Measurements from ENCODE around the gene TPR. TPM values are rescaled to one million over a fixed set of nuclear protein-coding genes. Genes with fewer than 3 reads are reported as not detected.

Gene TPR
- total RNA-seq, 4 donors from 2014 or later: 57.5 to 99.7 (median 81.0) TPM

DNA sequence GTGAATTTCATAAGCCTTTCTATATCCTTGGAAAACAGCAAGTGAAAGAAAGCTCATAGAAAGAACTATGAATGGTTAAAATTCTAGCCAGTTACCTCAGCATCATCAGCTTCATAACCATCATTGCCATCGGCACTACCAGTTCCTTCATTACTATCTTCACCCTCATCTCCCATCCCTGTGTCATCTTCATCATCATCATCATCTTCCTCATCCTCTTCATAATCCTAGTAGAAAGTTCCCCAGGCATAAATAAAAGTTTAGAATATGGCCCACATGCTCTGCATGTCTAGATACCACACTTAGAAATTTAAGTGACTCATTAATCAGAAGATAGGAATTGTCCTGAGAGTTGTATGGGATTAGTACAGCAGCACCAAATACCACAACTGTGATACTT is 49.0 kb downstream of the TPR start:
- no peaks in the 10 kb centered on the region for H3K27me3 ChIP-seq
- TF ChIP-seq POLR2A (IDR thresholded peaks at IDR 0.05) (no peak), POLR2AphosphoS5 (IDR thresholded peaks at IDR 0.05) (no peak), EP300 (IDR thresholded peaks at IDR 0.05; ENCODE audit: low read depth) (no peak)
- TF ChIP-seq, protein P1, sequence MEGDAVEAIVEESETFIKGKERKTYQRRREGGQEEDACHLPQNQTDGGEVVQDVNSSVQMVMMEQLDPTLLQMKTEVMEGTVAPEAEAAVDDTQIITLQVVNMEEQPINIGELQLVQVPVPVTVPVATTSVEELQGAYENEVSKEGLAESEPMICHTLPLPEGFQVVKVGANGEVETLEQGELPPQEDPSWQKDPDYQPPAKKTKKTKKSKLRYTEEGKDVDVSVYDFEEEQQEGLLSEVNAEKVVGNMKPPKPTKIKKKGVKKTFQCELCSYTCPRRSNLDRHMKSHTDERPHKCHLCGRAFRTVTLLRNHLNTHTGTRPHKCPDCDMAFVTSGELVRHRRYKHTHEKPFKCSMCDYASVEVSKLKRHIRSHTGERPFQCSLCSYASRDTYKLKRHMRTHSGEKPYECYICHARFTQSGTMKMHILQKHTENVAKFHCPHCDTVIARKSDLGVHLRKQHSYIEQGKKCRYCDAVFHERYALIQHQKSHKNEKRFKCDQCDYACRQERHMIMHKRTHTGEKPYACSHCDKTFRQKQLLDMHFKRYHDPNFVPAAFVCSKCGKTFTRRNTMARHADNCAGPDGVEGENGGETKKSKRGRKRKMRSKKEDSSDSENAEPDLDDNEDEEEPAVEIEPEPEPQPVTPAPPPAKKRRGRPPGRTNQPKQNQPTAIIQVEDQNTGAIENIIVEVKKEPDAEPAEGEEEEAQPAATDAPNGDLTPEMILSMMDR (IDR thresholded peaks at IDR 0.05): no peak
- H3K36me3 ChIP-seq: peaks cover 0 to 90% (median 42%) of the 10 kb centered on the region in 4 donors
- no peak overlapping the region for H3K4me3 ChIP-seq
- intact Hi-C loops (cut with DNase I; ENCODE audit: low total_unique reads) (no loop called here), in situ Hi-C loops (cut with MboI; ENCODE audit: low pct_ligation_motif_present in 1 of 4, low pct_unique_long_range_greater_than_20kb in 1 of 4, low sequenced_read_pairs in 3 of 4) (loop anchor here in 2 of 4 donors (25.0 kb wide), 2 partner anchors 1189 to 1614 kb away; no protein-coding TSS in a partner anchor)
- DNase-seq: no peak
- WGBS, 2 donors (ENCODE audit: low coverage in 1 of 2): 71 to 100% methylated on average over 1 of the region's 1 CpG
- H3K4me1 ChIP-seq: no peaks in the 10 kb centered on the region
- no peak overlapping the region for H3K27ac ChIP-seq
- no peaks in the 10 kb centered on the region for H3K9me3 ChIP-seq

DNA sequence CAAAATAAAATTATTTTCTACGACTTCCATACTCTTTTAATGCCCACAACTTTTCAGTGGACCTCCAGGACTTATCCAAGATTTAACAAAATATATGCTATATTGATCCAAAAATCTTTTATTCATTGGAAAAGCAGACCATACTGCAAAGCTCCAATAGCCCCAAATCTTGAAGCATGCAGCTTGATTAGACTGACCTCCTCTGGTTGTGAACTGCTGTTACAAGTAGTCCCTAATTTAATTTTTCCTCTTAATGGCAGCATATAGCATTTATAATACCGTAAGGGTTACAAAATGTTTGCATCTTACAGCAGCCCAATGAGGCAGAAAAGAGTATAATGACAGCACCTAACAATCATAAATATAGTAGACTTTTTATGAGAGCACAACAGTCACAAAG is 49.8 kb downstream of the TPR start:
- DNase-seq: no peak
- no peak overlapping the region for H3K4me3 ChIP-seq
- peaks cover 0 to 89% (median 42%) of the 10 kb centered on the region in 4 donors for H3K36me3 ChIP-seq
- no peak for TF ChIP-seq POLR2A (IDR thresholded peaks at IDR 0.05)
- TF ChIP-seq, protein P1 (IDR thresholded peaks at IDR 0.05): peak in 1 of 5 experiments; percentile 2
- H3K27me3 ChIP-seq: no peaks in the 10 kb centered on the region
- WGBS, 2 donors (ENCODE audit: low coverage in 1 of 2): 90 to 98% methylated on average over 2 of the region's 2 CpGs
- intact Hi-C loops (cut with DNase I; ENCODE audit: low total_unique reads) (no loop called here), in situ Hi-C loops (cut with MboI; ENCODE audit: low pct_ligation_motif_present in 1 of 4, low pct_unique_long_range_greater_than_20kb in 1 of 4, low sequenced_read_pairs in 3 of 4) (loop anchor here in 2 of 4 donors (25.0 kb wide), 2 partner anchors 1188 to 1613 kb away; no protein-coding TSS in a partner anchor)
- H3K4me1 ChIP-seq: no peaks in the 10 kb centered on the region
- no peak overlapping the region for H3K27ac ChIP-seq
- no peaks in the 10 kb centered on the region for H3K9me3 ChIP-seq

- in situ Hi-C loops (cut with MboI; ENCODE audit: low pct_ligation_motif_present in 1 of 4, low pct_unique_long_range_greater_than_20kb in 1 of 4, low sequenced_read_pairs in 3 of 4) (no loop called here), intact Hi-C loops (cut with DNase I; ENCODE audit: low total_unique reads) (no loop called here)
- Histone ChIP-seq H3K4me3 (no peak overlapping the region), H3K27me3 (no peaks in the 10 kb centered on the region), H3K9me3 (no peaks in the 10 kb centered on the region), H3K36me3 (peaks cover 0 to 89% (median 44%) of the 10 kb centered on the region in 4 donors), H3K27ac (no peak overlapping the region), H3K4me1 (no peaks in the 10 kb centered on the region)
- DNase-seq: no peak
- TF ChIP-seq POLR2AphosphoS5 (IDR thresholded peaks at IDR 0.05) (no peak), EP300 (IDR thresholded peaks at IDR 0.05; ENCODE audit: low read depth) (no peak), POLR2A (IDR thresholded peaks at IDR 0.05) (no peak)
- TF ChIP-seq, protein P1 (IDR thresholded peaks at IDR 0.05): no peak
- 82 to 91% methylated on average over 2 to 4 of the region's 4 CpGs for WGBS, 2 donors (ENCODE audit: low coverage in 1 of 2)
These were observed 51.2 kb downstream of the TPR start for GRCh38 chr1:186323865-186324264.

DNA sequence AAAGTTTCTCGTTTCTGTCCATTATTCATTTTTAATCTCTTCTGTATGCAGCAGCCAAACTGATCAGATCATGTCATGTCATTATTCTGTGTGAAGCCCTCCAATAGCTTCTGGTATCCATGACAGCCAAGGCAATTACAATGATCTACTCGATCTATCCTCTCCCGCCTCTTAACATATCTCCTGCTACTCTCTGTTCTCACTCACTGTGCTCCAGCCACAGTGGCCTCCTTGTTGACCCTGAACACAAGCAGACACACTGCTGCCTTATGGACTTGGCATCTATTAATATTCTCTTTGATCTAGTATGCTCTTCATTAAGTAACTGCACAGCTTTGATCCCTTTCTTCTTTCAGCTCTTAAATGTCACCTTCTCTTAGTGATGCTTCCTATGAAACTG is 59.5 kb downstream of the TPR start:
- intact Hi-C loops (cut with DNase I; ENCODE audit: low total_unique reads): no loop called here
- 96 to 98% methylated on average over 3 of the region's 3 CpGs for WGBS, 2 donors (ENCODE audit: low coverage in 1 of 2)
- Histone ChIP-seq H3K27me3 (no peaks in the 10 kb centered on the region), H3K4me3 (no peak overlapping the region), H3K9me3 (no peaks in the 10 kb centered on the region), H3K36me3 (peaks cover 0 to 93% (median 36%) of the 10 kb centered on the region in 4 donors), H3K4me1 (no peaks in the 10 kb centered on the region), H3K27ac (no peak overlapping the region)
- DNase-seq: no peak
- in situ Hi-C loops (cut with MboI; ENCODE audit: low pct_ligation_motif_present in 1 of 4, low pct_unique_long_range_greater_than_20kb in 1 of 4, low sequenced_read_pairs in 3 of 4): no loop called here
- TF ChIP-seq EP300 (IDR thresholded peaks at IDR 0.05; ENCODE audit: low read depth) (no peak), POLR2AphosphoS5 (IDR thresholded peaks at IDR 0.05) (no peak), POLR2A (IDR thresholded peaks at IDR 0.05) (no peak)
- TF ChIP-seq, protein P1 (IDR thresholded peaks at IDR 0.05): no peak
